Endothelial cell of umbilical vein (primary cell): ENCODE results near the gene BNC2. TPM values are rescaled to one million over a fixed set of nuclear protein-coding genes. Genes with fewer than 3 reads are reported as not detected.
A peak's percentile ranks its signal among the peaks of the same experiment; 100 is the strongest.

Experiments used
- BruUV-seq: library from RNA; stranded (reverse); fragments of 400-500 nt; replicated peaks from 2 replicates; lab custom pipeline; 2021; lab: Mats Ljungman, UMichigan
- CTCF ChIA-PET: fragments of 300-600, 350-600 bp; sonication (Branson Sonifier 250); formaldehyde crosslinking; loops from one replicate; lab custom pipeline; 2021; ENCODE audit warnings: antibody characterized with exemption, inconsistent platforms; lab: Charles Lee
- POLR2A ChIA-PET: fragments of 300-600, 350-600 bp; sonication (Branson Sonifier 250); formaldehyde crosslinking; loops from one replicate; lab custom pipeline; 2021; ENCODE audit warnings: antibody characterized with exemption, inconsistent platforms; lab: Charles Lee
- DNase-seq: peaks from one replicate; pipeline ENCODE4 v3.0.0-alpha.2; 2011; ENCODE audit warnings: low read depth, low spot score
- FAIRE-seq: peaks from 2 replicates; lab custom pipeline; 2011; peaks lifted over from hg19 to GRCh38; lab: Jason Lieb, UNC
- H2AFZ ChIP-seq: 2 replicates; pipeline ENCODE4 v1.6.0; 2012; ENCODE audit warnings: low read depth, low read length, control low read depth, inconsistent platforms
- H3K27ac ChIP-seq: 2 replicates; pipeline ENCODE4 v1.5.1; 2011; ENCODE audit warnings: low read depth, mild to moderate bottlenecking, control low read depth, low read length, moderate library complexity; ENCODE audit not compliant: insufficient read depth
- H3K27me3 ChIP-seq, 2 experiments: 2 replicates each; pipeline versions ENCODE4 v1.6.0 to v1.6.1; 2011; ENCODE audit warnings: low read length in 2 of 2, mixed read lengths in 1 of 2; ENCODE audit not compliant: control insufficient read depth in 2 of 2, insufficient read depth in 2 of 2
- H3K36me3 ChIP-seq, 2 experiments: 2 replicates in 1 of 2; 3 replicates in 1 of 2; pipeline ENCODE4 v1.5.1; 2011; ENCODE audit warnings: low read length in 2 of 2, mild to moderate bottlenecking in 1 of 2, moderate library complexity in 1 of 2; ENCODE audit not compliant: control insufficient read depth in 2 of 2, insufficient read depth in 2 of 2; ENCODE audit errors: extremely low read depth in 1 of 2
- H3K4me1 ChIP-seq: 3 replicates; pipeline ENCODE4 v1.5.1; 2011; ENCODE audit warnings: mild to moderate bottlenecking, low read length; ENCODE audit not compliant: control insufficient read depth, insufficient read depth; ENCODE audit errors: extremely low read depth
- H3K4me2 ChIP-seq: 2 replicates; pipeline ENCODE4 v1.6.1; 2011; ENCODE audit warnings: low read length, control low read depth, mixed read lengths; ENCODE audit not compliant: insufficient read depth
- H3K4me3 ChIP-seq, 3 experiments: fragments of 200-600 bp in 1 of 3; sonication (generic), shearing (Covaris generic) in 1 of 3; replicated peaks in 1 of 3; 2 replicates each; pipeline ENCODE4 v1.5.1; 2011 to 2016; ENCODE audit warnings: control low read depth in 3 of 3, low read length in 3 of 3, mild to moderate bottlenecking in 2 of 3, inconsistent platforms in 1 of 3, low read depth in 1 of 3, moderate library complexity in 1 of 3; ENCODE audit not compliant: insufficient read depth in 1 of 3
- H3K79me2 ChIP-seq: 2 replicates; pipeline ENCODE4 v1.6.0; 2012; ENCODE audit warnings: low read length, inconsistent platforms; ENCODE audit not compliant: control insufficient read depth, insufficient read depth
- H3K9ac ChIP-seq: replicated peaks from 2 replicates; pipeline ENCODE3; 2011; ENCODE audit warnings: low read length, control low read depth; ENCODE audit not compliant: insufficient read depth; ENCODE audit errors: extremely low read depth
- H3K9me1 ChIP-seq: replicated peaks from 3 replicates; pipeline ENCODE4 v1.6.0; 2011; ENCODE audit warnings: mild to moderate bottlenecking, low read length; ENCODE audit not compliant: control insufficient read depth, insufficient read depth; ENCODE audit errors: extremely low read depth
- H3K9me3 ChIP-seq: replicated peaks from 2 replicates; pipeline ENCODE4 v1.5.1; 2012; ENCODE audit warnings: low read length, inconsistent platforms; ENCODE audit not compliant: control insufficient read depth, insufficient read depth
- H4K20me1 ChIP-seq: replicated peaks from 2 replicates; pipeline ENCODE3; 2011; ENCODE audit warnings: mild to moderate bottlenecking, low read length; ENCODE audit not compliant: control insufficient read depth, insufficient read depth; ENCODE audit errors: extremely low read depth
- EZH2 ChIP-seq: IDR thresholded peaks from 2 replicates; pipeline ENCODE4 v1.6.1; 2012; ENCODE audit warnings: borderline replicate concordance, low read depth, mild to moderate bottlenecking, moderate library complexity, low read length, inconsistent platforms; ENCODE audit not compliant: severe bottlenecking
- FOS ChIP-seq: IDR thresholded peaks from 2 replicates; pipeline ENCODE4 v1.6.1; 2011; ENCODE audit warnings: mild to moderate bottlenecking, low read length, moderate library complexity, borderline replicate concordance; ENCODE audit not compliant: insufficient read depth
- GATA2 ChIP-seq: IDR thresholded peaks from 2 replicates; pipeline ENCODE4 v1.7.0; 2011; ENCODE audit warnings: low read depth, mild to moderate bottlenecking, moderate library complexity, mixed read lengths, low read length; ENCODE audit not compliant: insufficient read length, insufficient read depth
- JUN ChIP-seq: IDR thresholded peaks from 2 replicates; pipeline ENCODE4 v1.6.1; 2011; ENCODE audit warnings: borderline replicate concordance, low read depth; ENCODE audit not compliant: insufficient read length, insufficient read depth
- MYC ChIP-seq: IDR thresholded peaks from one replicate; pipeline ENCODE4 v1.6.1; 2011; ENCODE audit warnings: mild to moderate bottlenecking, low read depth, low read length
- POLR2AphosphoS5 ChIP-seq: IDR thresholded peaks from 2 replicates; pipeline ENCODE4 v1.6.1; 2012; ENCODE audit warnings: low read depth, mild to moderate bottlenecking, control low read depth, low read length, moderate library complexity; ENCODE audit not compliant: insufficient read depth
- dilution Hi-C: fragments of 300-500 bp; cut with MboI; formaldehyde crosslinking; loops from one replicate; pipeline ENCODE4 v1.15.0; 2019; ENCODE audit warnings: low sequenced_read_pairs; ENCODE audit not compliant: extremely low pct_ligation_motif_present
- intact Hi-C: fragments of 100-400 bp; cut with micrococcal nuclease; formaldehyde crosslinking; loops from one replicate; pipeline ENCODE4 v1.10.0; 2022
- polyA plus RNA-seq, 4 experiments: library from polyadenylated mRNA; depleted of rRNA in 3 of 4; stranded (reverse) in 3 of 4; unstranded in 1 of 4; fragments of >200 nt; gene quantifications; 2 replicates each; pipeline versions ENCODE4 v1.2.1 to v1.2.3, GENCODE V29; 2011 to 2012; ENCODE audit warnings: missing spikeins in 1 of 4
- total RNA-seq: library from RNA; stranded (reverse); gene quantifications from 2 replicates; pipeline ENCODE4 v1.2.3, GENCODE V29; 2021

BNC2 gene
- total and polyA plus RNA-seq, 2 donors (not counting 3 experiments of a cell fraction or from before 2014, with no cell fraction given) = 12.1 to 34.3 TPM

DNA sequence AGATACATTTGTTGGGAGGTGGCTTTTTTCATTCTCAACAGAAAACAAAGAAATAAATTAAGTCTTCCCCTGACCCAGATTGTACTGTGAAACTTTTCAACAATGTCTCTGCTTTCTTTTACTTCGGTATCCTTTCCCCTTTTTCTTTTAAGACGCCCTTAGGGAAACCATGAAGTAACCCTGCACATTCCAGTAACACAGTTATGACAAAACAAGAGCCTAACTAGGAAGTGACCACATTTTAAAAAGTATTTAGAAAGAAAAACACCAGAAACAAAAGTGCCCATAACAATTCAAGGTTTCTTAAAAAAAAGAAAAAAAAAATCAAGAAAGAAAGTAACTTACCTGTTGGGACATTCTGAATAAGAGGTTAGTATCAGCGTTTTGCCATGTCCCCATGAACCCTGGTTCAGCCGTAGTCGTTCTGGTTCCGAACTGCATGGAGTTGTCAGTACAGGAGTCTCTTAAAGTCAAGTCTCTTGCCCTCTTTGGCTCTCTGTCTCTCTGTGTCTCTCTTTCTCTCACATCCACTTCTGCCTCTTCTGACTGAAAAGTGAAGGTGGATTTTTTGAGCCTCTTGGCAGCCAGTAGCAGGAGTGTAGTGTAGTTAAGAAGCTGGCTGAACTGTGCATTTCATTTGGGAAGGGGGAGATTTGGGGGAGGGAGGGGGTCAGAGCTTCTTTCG lies 142.9 kb downstream of the BNC2 start:
- no peaks in the 10 kb centered on the region for H4K20me1 ChIP-seq
- peak; percentile 68 for DNase-seq
- TF ChIP-seq JUN = no peak
- no peak for TF ChIP-seq MYC
- TF ChIP-seq POLR2AphosphoS5 = no peak
- no peak for TF ChIP-seq EZH2
- TF ChIP-seq FOS = no peak
- TF ChIP-seq GATA2 = no peak
- no peaks in the 10 kb centered on the region for H3K9me3 ChIP-seq
- H3K79me2 ChIP-seq = no peaks in the 10 kb centered on the region
- H3K27ac ChIP-seq = peak overlapping the region; percentile 93
- H3K4me3 ChIP-seq = peak overlapping the region; percentile 66 to 94 (median 84)
- no peak for FAIRE-seq
- no peaks in the 10 kb centered on the region for H3K9me1 ChIP-seq
- H3K27me3 ChIP-seq = no peaks in the 10 kb centered on the region
- TSS peak; percentile 77 for BruUV-seq
- ChIA-PET POLR2A (interaction anchor here (0.6 to 3.2 kb wide), 2 partner anchors 23 to 39 kb away, joined by 3 to 14 read pairs; no protein-coding TSS in a partner anchor), CTCF (interaction anchor here (0.8 to 1.0 kb wide), 3 partner anchors 8 to 100 kb away, joined by 3 to 4 read pairs (median 3); no protein-coding TSS in a partner anchor)
- intact Hi-C loops = loop anchor here (2.0 to 10.0 kb wide), 7 partner anchors 47 to 855 kb away; partner anchors contain the start of gene BNC2
- H3K36me3 ChIP-seq = no peaks in the 10 kb centered on the region
- peak overlapping the region; percentile 91 for H2AFZ ChIP-seq
- peaks cover 22% of the 10 kb centered on the region for H3K4me1 ChIP-seq
- H3K9ac ChIP-seq = peak overlapping the region; percentile 94
- dilution Hi-C loops = no loop called here
- H3K4me2 ChIP-seq = peak overlapping the region; percentile 94
